ENCODE data around the gene CDC14B. TPM values are rescaled to one million over a fixed set of nuclear protein-coding genes. Genes with fewer than 3 reads are reported as not detected.

CDC14B gene
- total RNA-seq (2014; rRNA removed; shearing (Covaris generic)): 8.8 and 8.9 TPM in 2 replicates

GRCh38 chr9:96619491-96620180, at the start of gene CDC14B:
Gene CDC14B, minus strand, starts transcription at chr9:96619843. Its CDS starts 465 bp downstream, at chr9:96619378.

GRCh38 chr9:96655198-96655851, 35.7 kb upstream of the CDC14B start, which contains the start of gene PRXL2C:
Gene PRXL2C, minus strand, starts transcription at chr9:96655317. Its CDS starts 36 bp downstream, at chr9:96655281.

Other genes starting within 250 kb of the CDC14B start
- 17.5 and 22.8 TPM in 2 replicates for gene SLC35D2, start 236.1 kb downstream of the CDC14B start, total RNA-seq (2014; rRNA removed; shearing (Covaris generic))
- gene ZNF367, start 201.5 kb downstream of the CDC14B start, total RNA-seq (2014; rRNA removed; shearing (Covaris generic)): 26.6 and 28.6 TPM in 2 replicates
- 7.7 and 8.8 TPM in 2 replicates for gene HABP4, start 169.7 kb downstream of the CDC14B start, total RNA-seq (2014; rRNA removed; shearing (Covaris generic))
- 5.8 and 6.3 TPM in 2 replicates for gene PRXL2C, start 35.5 kb upstream of the CDC14B start, total RNA-seq (2014; rRNA removed; shearing (Covaris generic))
- gene ZNF510, start 158.2 kb upstream of the CDC14B start, total RNA-seq (2014; rRNA removed; shearing (Covaris generic)): 3.5 and 6.8 TPM in 2 replicates
- 8.4 and 8.8 TPM in 2 replicates for gene ZNF782, start 234.7 kb upstream of the CDC14B start, total RNA-seq (2014; rRNA removed; shearing (Covaris generic))